HFF-Myc (cell line): ENCODE results near the gene EDEM3.

Experiments
- DNase-seq: peaks from one replicate; pipeline ENCODE4 v3.0.0-alpha.2; 2011; ENCODE audit warnings: low read depth; ENCODE audit errors: extremely low read depth
- H3K4me3 ChIP-seq: replicated peaks from 2 replicates; pipeline ENCODE4 v1.5.1; 2011; ENCODE audit warnings: low read depth, mild to moderate bottlenecking, control low read depth, low read length
- CTCF ChIP-seq: IDR thresholded peaks from 2 replicates; pipeline ENCODE4 v1.5.1; 2012; ENCODE audit warnings: mild to moderate bottlenecking, low read depth, low read length, control low read depth; ENCODE audit errors: missing control alignments

Gene EDEM3

GRCh38 chr1:184753117-184753516, 1.5 kb downstream of the EDEM3 start:
- TF ChIP-seq CTCF = no peak
- no peak for DNase-seq
- H3K4me3 ChIP-seq = peak overlapping the region; percentile 87

GRCh38 chr1:184752656-184753055, 2.0 kb downstream of the EDEM3 start:
- TF ChIP-seq CTCF = no peak
- no peak for DNase-seq
- no peak overlapping the region for H3K4me3 ChIP-seq

- no peak for TF ChIP-seq CTCF
- no peak overlapping the region for H3K4me3 ChIP-seq
- DNase-seq = no peak
Measured at GRCh38 chr1:184748740-184749139, 5.9 kb downstream of the EDEM3 start.

GRCh38 chr1:184747089-184747955, 7.3 kb downstream of the EDEM3 start:
- DNase-seq = no peak
- no peak for TF ChIP-seq CTCF
- no peak overlapping the region for H3K4me3 ChIP-seq

- no peak for DNase-seq
- no peak overlapping the region for H3K4me3 ChIP-seq
- TF ChIP-seq CTCF = no peak
Measured at GRCh38 chr1:184745929-184746638, 8.6 kb downstream of the EDEM3 start.

GRCh38 chr1:184745110-184745509, 9.5 kb downstream of the EDEM3 start:
- TF ChIP-seq CTCF = no peak
- no peak for DNase-seq
- H3K4me3 ChIP-seq = no peak overlapping the region
